DMS153 treated with DMSO at 0.1 percent for 48 hours (cell line): Measurements from ENCODE around the gene FHL3.
"Not testable (repeated sequence)": the region's sequence is repeated elsewhere in the genome, so short reads cannot be mapped to it uniquely, and the experiment has no call there.

ENCODE experiments used
- DNase-seq: peaks from one replicate; lab custom pipeline; 2025; ENCODE audit not compliant: unreplicated experiment; lab: John Stamatoyannopoulos, UW

The FHL3 gene

GRCh38 chr1:38037221-38037939 lies 32.1 kb upstream of the FHL3 start:
- DNase-seq = no peak

- no peak for DNase-seq
These were observed 29.6 kb upstream of the FHL3 start for GRCh38 chr1:38034871-38035270.

GRCh38 chr1:38032992-38033391 lies 27.7 kb upstream of the FHL3 start:
- DNase-seq = not testable (repeated sequence)

GRCh38 chr1:38031513-38031866 lies 26.2 kb upstream of the FHL3 start:
- DNase-seq = no peak

GRCh38 chr1:38030596-38031512 lies 25.5 kb upstream of the FHL3 start:
- DNase-seq = no peak

GRCh38 chr1:38029685-38030511 lies 24.6 kb upstream of the FHL3 start:
- DNase-seq = peak; percentile 39

- peak; percentile 54 for DNase-seq
These were observed 23.9 kb upstream of the FHL3 start for GRCh38 chr1:38029081-38029681.

- no peak for DNase-seq
These were observed 23.4 kb upstream of the FHL3 start for GRCh38 chr1:38028671-38029070.

- no peak for DNase-seq
These were observed 22.8 kb upstream of the FHL3 start for GRCh38 chr1:38028105-38028591.

- DNase-seq = peak; percentile 21
These were observed 22.1 kb upstream of the FHL3 start for GRCh38 chr1:38027201-38028104.

- peak; percentile 34 for DNase-seq
These were observed 21.4 kb upstream of the FHL3 start for GRCh38 chr1:38026592-38027200.

GRCh38 chr1:38025664-38026063 lies 20.4 kb upstream of the FHL3 start:
- DNase-seq = no peak

GRCh38 chr1:38025233-38025632 lies 19.9 kb upstream of the FHL3 start:
- DNase-seq = no peak

- no peak for DNase-seq
These were observed 17.5 kb upstream of the FHL3 start for GRCh38 chr1:38022810-38023209.

- no peak for DNase-seq
These were observed 16.7 kb upstream of the FHL3 start for GRCh38 chr1:38021969-38022368.

GRCh38 chr1:38020396-38020795 lies 15.1 kb upstream of the FHL3 start:
- no peak for DNase-seq

- no peak for DNase-seq
These were observed 13.6 kb upstream of the FHL3 start for GRCh38 chr1:38018864-38019343.

GRCh38 chr1:38015978-38016725 lies 10.8 kb upstream of the FHL3 start:
- DNase-seq = no peak
